ENCODE data around the gene PBX3. TPM values are rescaled to one million over a fixed set of nuclear protein-coding genes. Genes with fewer than 3 reads are reported as not detected.

PBX3 gene
- total and polyA plus RNA-seq, 2 of the 13 experiments (the other 11 are each of a cell fraction or from before 2014, with no cell fraction given) = 6.0 to 11.2 TPM

GRCh38 chr9:125990186-125990792 is 243.1 kb downstream of the PBX3 start:
- no TSS peak for BruUV-seq (replicated peaks)
- Histone ChIP-seq H3K4me1 (ENCODE audit: insufficient read depth, low read length) (peaks cover 10% of the 10 kb centered on the region), H3K79me2 (ENCODE audit: insufficient read depth, low read length) (no peaks in the 10 kb centered on the region), H3K36me3 (replicated peaks in 1 of 2; ENCODE audit: control insufficient read depth in 1 of 2, insufficient read depth in 2 of 2, low read length in 2 of 2) (no peaks in the 10 kb centered on the region), H3K9me3 (ENCODE audit: low read length) (no peaks in the 10 kb centered on the region), H3K4me2 (ENCODE audit: low read depth, low read length) (no peak overlapping the region), H4K20me1 (ENCODE audit: insufficient read depth, low read length) (no peaks in the 10 kb centered on the region), H3K4me3 (replicated peaks in 1 of 3; ENCODE audit: insufficient read depth in 1 of 3, low read depth in 2 of 3, low read length in 3 of 3) (no peak overlapping the region), H2AFZ (ENCODE audit: low read length) (no peak overlapping the region), H3K9ac (ENCODE audit: insufficient read depth, low read depth, low read length) (no peak overlapping the region), H3K27ac (ENCODE audit: extremely low read length, insufficient read depth, low read length) (no peak overlapping the region), H3K27me3 (ENCODE audit: control insufficient read depth in 1 of 2, insufficient read depth in 2 of 2, low read length in 2 of 2) (peaks cover 0 to 15% of the 10 kb centered on the region in 2 experiments; a peak in 2 of 5 replicates)
- intact Hi-C loops (cut with micrococcal nuclease; ENCODE audit: unreplicated experiment) = no loop called here
- no peak for DNase-seq (ENCODE audit: low spot score)
- no peak for FAIRE-seq
- ChIA-PET CTCF (ENCODE audit: low intra/inter-chr PET ratio, low total read pairs) (no interaction called here), POLR2A (no interaction called here)
- 68% methylated on average over 16 of the region's 16 CpGs for whole genome bisulfite sequencing (ENCODE audit: low lambda C conversion rate)
- no peak for ATAC-seq
- in situ Hi-C loops (cut with HindIII; ENCODE audit: extremely low pct_ligation_motif_present, low pct_unique_long_range_greater_than_20kb) = no loop called here
- TF ChIP-seq TRAFD1 (CRISPR knock-in tag; IDR thresholded peaks at IDR 0.05; ENCODE audit: borderline replicate concordance) = no peak
- no peak for TF ChIP-seq NR0B2 (CRISPR knock-in tag; IDR thresholded peaks at IDR 0.05)
- TF ChIP-seq ZHX2 (IDR thresholded peaks at IDR 0.05; ENCODE audit: low read depth) = no peak
- no peak for TF ChIP-seq ZHX2 (CRISPR knock-in tag; IDR thresholded peaks at IDR 0.05; ENCODE audit: borderline replicate concordance)
- no peak for TF ChIP-seq LCORL (IDR thresholded peaks at IDR 0.05)
- no peak for TF ChIP-seq LCORL (CRISPR knock-in tag; IDR thresholded peaks at IDR 0.05)
- no peak for TF ChIP-seq ZNF281 (CRISPR knock-in tag; IDR thresholded peaks at IDR 0.05; ENCODE audit: borderline replicate concordance)
- no peak for TF ChIP-seq GABPA (IDR thresholded peaks at IDR 0.05; ENCODE audit: low read depth, low read length)
- TF ChIP-seq GABPA (CRISPR knock-in tag; IDR thresholded peaks at IDR 0.05; ENCODE audit: low read depth) = no peak
- no peak for TF ChIP-seq IRF2 (CRISPR knock-in tag; IDR thresholded peaks at IDR 0.05)
- TF ChIP-seq PHB2 (IDR thresholded peaks at IDR 0.05; ENCODE audit: partially characterized antibody) = no peak
- TF ChIP-seq, protein P1, sequence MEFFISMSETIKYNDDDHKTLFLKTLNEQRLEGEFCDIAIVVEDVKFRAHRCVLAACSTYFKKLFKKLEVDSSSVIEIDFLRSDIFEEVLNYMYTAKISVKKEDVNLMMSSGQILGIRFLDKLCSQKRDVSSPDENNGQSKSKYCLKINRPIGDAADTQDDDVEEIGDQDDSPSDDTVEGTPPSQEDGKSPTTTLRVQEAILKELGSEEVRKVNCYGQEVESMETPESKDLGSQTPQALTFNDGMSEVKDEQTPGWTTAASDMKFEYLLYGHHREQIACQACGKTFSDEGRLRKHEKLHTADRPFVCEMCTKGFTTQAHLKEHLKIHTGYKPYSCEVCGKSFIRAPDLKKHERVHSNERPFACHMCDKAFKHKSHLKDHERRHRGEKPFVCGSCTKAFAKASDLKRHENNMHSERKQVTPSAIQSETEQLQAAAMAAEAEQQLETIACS (CRISPR knock-in tag; IDR thresholded peaks at IDR 0.05) = no peak
- no peak for TF ChIP-seq GTF2F1 (IDR thresholded peaks at IDR 0.05; ENCODE audit: low read length)

Data from HepG2 (cell line).